SK-N-SH (cell line): Measurements from ENCODE around the gene CFAP92. TPM values are rescaled to one million over a fixed set of nuclear protein-coding genes. Genes with fewer than 3 reads are reported as not detected.

Source experiments
- CTCF ChIA-PET: fragments of 300-600, 350-600 bp; formaldehyde crosslinking; extraction: SDS; loops from one replicate; lab custom pipeline; 2021; lab: Yijun Ruan, JAX
- POLR2A ChIA-PET: fragments of 350-600 bp; sonication (Branson Sonifier 250); formaldehyde crosslinking; extraction: SDS; loops from one replicate; lab custom pipeline; 2020; ENCODE audit warnings: antibody characterized with exemption, inconsistent platforms; lab: Yijun Ruan, JAX
- DNase-seq: peaks from one replicate; pipeline ENCODE4 v3.0.0; 2012
- H2AFZ ChIP-seq: fragments of 200-600 bp; sonication (generic); 2 replicates; pipeline ENCODE4 v1.8.1; 2016; ENCODE audit warnings: antibody characterized with exemption, mild to moderate bottlenecking, low read depth
- H3F3A ChIP-seq: fragments of 200-600 bp; sonication (generic); replicated peaks from 2 replicates; pipeline ENCODE3; 2016; ENCODE audit warnings: antibody characterized with exemption, mild to moderate bottlenecking; ENCODE audit not compliant: insufficient read depth
- H3K27ac ChIP-seq, 2 experiments: fragments of 200-500 bp in 1 of 2; fragments of 200-600 bp in 1 of 2; sonication (Bioruptor generic) in 1 of 2; sonication (generic), shearing (Covaris generic) in 1 of 2; 2 replicates each; pipeline versions ENCODE4 v1.5.1 to v1.6.1; 2014 to 2016; ENCODE audit warnings: low read depth in 2 of 2, inconsistent platforms in 1 of 2, low read length in 1 of 2, mild to moderate bottlenecking in 1 of 2, mixed read lengths in 1 of 2
- H3K27me3 ChIP-seq: fragments of 200-600 bp; sonication (generic), shearing (Covaris generic); 2 replicates; pipeline ENCODE4 v1.6.1; 2016; ENCODE audit warnings: mixed run types; ENCODE audit not compliant: insufficient read depth
- H3K36me3 ChIP-seq, 2 experiments: fragments of 200-500 bp in 1 of 2; fragments of 200-600 bp in 1 of 2; sonication (Bioruptor generic) in 1 of 2; sonication (generic) in 1 of 2; replicated peaks in 1 of 2; 2 replicates each; pipeline versions ENCODE3 to v1.5.1; 2014 to 2016; ENCODE audit warnings: low read length in 1 of 2, mild to moderate bottlenecking in 1 of 2; ENCODE audit not compliant: insufficient read depth in 2 of 2, control insufficient read depth in 1 of 2
- H3K4me1 ChIP-seq, 2 experiments: fragments of 200-500 bp in 1 of 2; fragments of 200-600 bp in 1 of 2; sonication (Bioruptor generic) in 1 of 2; sonication (generic), shearing (Covaris generic) in 1 of 2; 2 replicates each; pipeline versions ENCODE4 v1.5.1 to v1.6.1; 2014 to 2016; ENCODE audit warnings: low read depth in 1 of 2, low read length in 1 of 2, mixed run types in 1 of 2; ENCODE audit not compliant: insufficient read depth in 2 of 2, control insufficient read depth in 1 of 2
- H3K4me2 ChIP-seq: fragments of 200-600 bp; sonication (generic), shearing (Covaris generic); 2 replicates; pipeline ENCODE4 v1.6.1; 2017; ENCODE audit warnings: mixed run types
- H3K4me3 ChIP-seq, 2 experiments: fragments of 200-500 bp in 1 of 2; fragments of 200-600 bp in 1 of 2; sonication (Bioruptor generic) in 1 of 2; sonication (generic), shearing (Covaris generic) in 1 of 2; 2 replicates each; pipeline versions ENCODE4 v1.5.1 to v1.8.1; 2014 to 2016; ENCODE audit warnings: low read depth in 2 of 2, inconsistent platforms in 1 of 2, low read length in 1 of 2, mild to moderate bottlenecking in 1 of 2, mixed read lengths in 1 of 2, moderate library complexity in 1 of 2
- H3K79me2 ChIP-seq: fragments of 200-600 bp; sonication (generic); 2 replicates; pipeline ENCODE4 v1.8.1; 2017; ENCODE audit warnings: mild to moderate bottlenecking; ENCODE audit not compliant: insufficient read depth
- H3K9ac ChIP-seq: fragments of 200-600 bp; sonication (generic); 2 replicates; pipeline ENCODE4 v1.6.1; 2017; ENCODE audit warnings: mixed run types
- H3K9me2 ChIP-seq: fragments of 200-600 bp; sonication (generic); 2 replicates; pipeline ENCODE4 v1.6.1; 2017; ENCODE audit warnings: mixed run types
- H3K9me3 ChIP-seq: fragments of 200-600 bp; sonication (generic); 2 replicates; pipeline ENCODE4 v1.6.1; 2017; ENCODE audit warnings: mixed run types, mild to moderate bottlenecking, moderate library complexity
- H4K20me1 ChIP-seq: fragments of 200-600 bp; sonication (generic); 2 replicates; pipeline ENCODE4 v1.6.1; 2017; ENCODE audit warnings: mild to moderate bottlenecking, mixed run types; ENCODE audit not compliant: insufficient read depth
- FOXJ3 ChIP-seq: sonication (generic); formaldehyde crosslinking; IDR thresholded peaks from 2 replicates; pipeline ENCODE4 v1.5.1; 2020; ENCODE audit warnings: mild to moderate bottlenecking, missing genetic modification reagents
- FOXM1 ChIP-seq: IDR thresholded peaks from 2 replicates; pipeline ENCODE4 v1.4.0; 2012; ENCODE audit warnings: low read depth, mild to moderate bottlenecking
- GABPA ChIP-seq: IDR thresholded peaks from 2 replicates; pipeline ENCODE4 v1.4.0; 2012; ENCODE audit warnings: low read depth, mild to moderate bottlenecking
- MEF2A ChIP-seq: IDR thresholded peaks from 2 replicates; pipeline ENCODE4 v1.4.0; 2012; ENCODE audit warnings: low read depth, borderline replicate concordance
- POLR2AphosphoS5 ChIP-seq: IDR thresholded peaks from 2 replicates; pipeline ENCODE4 v1.6.1; 2012; ENCODE audit warnings: low read depth, low read length
- RFX5 ChIP-seq: IDR thresholded peaks from 2 replicates; pipeline ENCODE4 v1.6.1; 2012; ENCODE audit warnings: mild to moderate bottlenecking, improper control_type of control experiment, low read length
- SIN3A ChIP-seq: IDR thresholded peaks from 2 replicates; pipeline ENCODE4 v1.6.1; 2012; ENCODE audit warnings: low read depth, mild to moderate bottlenecking, low read length, moderate library complexity, borderline replicate concordance
- TCF12 ChIP-seq: IDR thresholded peaks from 2 replicates; pipeline ENCODE4 v1.4.0; 2012
- YY1 ChIP-seq: IDR thresholded peaks from 2 replicates; pipeline ENCODE4 v1.4.0; 2012; ENCODE audit warnings: low read depth, mild to moderate bottlenecking
- whole genome bisulfite sequencing: methylation state at CpG from one replicate; pipeline ENCODE4 v1.1.6; 2017; ENCODE audit warnings: low lambda C conversion rate; 5-methylcytosine and 5-hydroxymethylcytosine counted together
- polyA plus RNA-seq, 3 experiments: library from polyadenylated mRNA; depleted of rRNA; stranded (reverse); fragments of >200 nt; gene quantifications; 2 replicates each; pipeline ENCODE4 v1.2.3, GENCODE V29; 2012
- TF ChIP-seq, protein P1 (sequence below): fragments of 150-350 bp; IDR thresholded peaks from 2 replicates; pipeline ENCODE4 v1.6.1; 2016; ENCODE audit warnings: mild to moderate bottlenecking, low read depth, low read length
- TF ChIP-seq, protein P2 (sequence below): IDR thresholded peaks from 2 replicates; pipeline ENCODE4 v1.4.0; 2012; ENCODE audit warnings: low read depth, borderline replicate concordance
- TF ChIP-seq, protein P3 (sequence below): IDR thresholded peaks from 2 replicates; pipeline ENCODE4 v1.4.0; 2012; ENCODE audit warnings: low read depth
- TF ChIP-seq, protein P4 (sequence below): IDR thresholded peaks from 2 replicates; pipeline ENCODE4 v1.6.1; 2012; ENCODE audit warnings: mild to moderate bottlenecking, low read depth, low read length, moderate library complexity
- TF ChIP-seq, protein P5 (sequence below): fragments of 200-600 bp; sonication (generic); IDR thresholded peaks from 2 replicates; pipeline ENCODE4 v1.6.1; 2017; ENCODE audit warnings: antibody characterized with exemption, mild to moderate bottlenecking, moderate library complexity
- TF ChIP-seq, protein P6 (sequence below): IDR thresholded peaks from 2 replicates; pipeline ENCODE4 v1.4.0; 2012; ENCODE audit warnings: low read depth, borderline replicate concordance
- TF ChIP-seq, protein P7 (sequence below): fragments of 150-350 bp; IDR thresholded peaks from 2 replicates; pipeline ENCODE4 v1.6.1; 2017; ENCODE audit warnings: antibody characterized with exemption, low read length, low read depth, borderline replicate concordance

The CFAP92 gene
- polyA plus RNA-seq, 1 of the 3 experiments (the other 2 are of a cell fraction), result not detected

DNA sequence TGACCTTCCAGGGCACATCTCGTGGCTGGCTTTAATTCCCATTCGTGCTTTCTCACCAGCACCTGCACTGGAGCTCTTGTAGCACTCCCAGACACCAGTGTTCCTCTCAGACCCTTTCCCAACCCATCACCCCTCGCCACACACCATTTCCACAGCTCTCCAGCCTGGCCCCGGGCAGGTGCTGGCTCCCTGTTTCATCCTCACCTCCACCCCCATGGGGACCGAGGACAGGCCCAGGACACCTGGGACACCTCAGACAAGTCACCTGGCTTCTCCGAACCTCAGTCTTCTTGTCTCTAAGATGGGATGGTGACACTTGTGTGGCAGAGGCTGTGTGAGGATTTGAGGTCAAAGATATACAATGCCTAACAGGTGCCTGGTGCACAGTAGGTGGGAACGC is 39.3 kb upstream of the CFAP92 start:
- H3K4me1 ChIP-seq, result no peaks in the 10 kb centered on the region; a peak in 1 of 4 replicates
- no peak overlapping the region for H3K9ac ChIP-seq
- ChIA-PET CTCF (interaction anchor here (1.1 to 3.7 kb wide), 4 partner anchors 10 to 20 kb away, joined by 3 to 18 read pairs (median 4); no protein-coding TSS in a partner anchor), POLR2A (no interaction called here)
- WGBS, result 51% methylated on average over 7 of the region's 7 CpGs
- H3K36me3 ChIP-seq, result no peaks in the 10 kb centered on the region
- H2AFZ ChIP-seq, result no peak overlapping the region
- no peaks in the 10 kb centered on the region for H3K9me3 ChIP-seq
- peaks cover 4% of the 10 kb centered on the region for H3F3A ChIP-seq
- no peaks in the 10 kb centered on the region for H3K9me2 ChIP-seq
- H3K4me2 ChIP-seq, result no peak overlapping the region
- no peaks in the 10 kb centered on the region for H4K20me1 ChIP-seq
- DNase-seq, result no peak
- TF ChIP-seq, protein P1, sequence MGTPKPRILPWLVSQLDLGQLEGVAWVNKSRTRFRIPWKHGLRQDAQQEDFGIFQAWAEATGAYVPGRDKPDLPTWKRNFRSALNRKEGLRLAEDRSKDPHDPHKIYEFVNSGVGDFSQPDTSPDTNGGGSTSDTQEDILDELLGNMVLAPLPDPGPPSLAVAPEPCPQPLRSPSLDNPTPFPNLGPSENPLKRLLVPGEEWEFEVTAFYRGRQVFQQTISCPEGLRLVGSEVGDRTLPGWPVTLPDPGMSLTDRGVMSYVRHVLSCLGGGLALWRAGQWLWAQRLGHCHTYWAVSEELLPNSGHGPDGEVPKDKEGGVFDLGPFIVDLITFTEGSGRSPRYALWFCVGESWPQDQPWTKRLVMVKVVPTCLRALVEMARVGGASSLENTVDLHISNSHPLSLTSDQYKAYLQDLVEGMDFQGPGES, result no peak
- no peak for TF ChIP-seq SIN3A
- TF ChIP-seq FOXM1, result no peak
- no peak for TF ChIP-seq POLR2AphosphoS5
- TF ChIP-seq MEF2A, result no peak
- TF ChIP-seq TCF12, result no peak
- TF ChIP-seq, protein P2, sequence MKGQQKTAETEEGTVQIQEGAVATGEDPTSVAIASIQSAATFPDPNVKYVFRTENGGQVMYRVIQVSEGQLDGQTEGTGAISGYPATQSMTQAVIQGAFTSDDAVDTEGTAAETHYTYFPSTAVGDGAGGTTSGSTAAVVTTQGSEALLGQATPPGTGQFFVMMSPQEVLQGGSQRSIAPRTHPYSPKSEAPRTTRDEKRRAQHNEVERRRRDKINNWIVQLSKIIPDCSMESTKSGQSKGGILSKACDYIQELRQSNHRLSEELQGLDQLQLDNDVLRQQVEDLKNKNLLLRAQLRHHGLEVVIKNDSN, result no peak
- TF ChIP-seq, protein P3, sequence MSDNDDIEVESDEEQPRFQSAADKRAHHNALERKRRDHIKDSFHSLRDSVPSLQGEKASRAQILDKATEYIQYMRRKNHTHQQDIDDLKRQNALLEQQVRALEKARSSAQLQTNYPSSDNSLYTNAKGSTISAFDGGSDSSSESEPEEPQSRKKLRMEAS, result no peak
- TF ChIP-seq, protein P4, sequence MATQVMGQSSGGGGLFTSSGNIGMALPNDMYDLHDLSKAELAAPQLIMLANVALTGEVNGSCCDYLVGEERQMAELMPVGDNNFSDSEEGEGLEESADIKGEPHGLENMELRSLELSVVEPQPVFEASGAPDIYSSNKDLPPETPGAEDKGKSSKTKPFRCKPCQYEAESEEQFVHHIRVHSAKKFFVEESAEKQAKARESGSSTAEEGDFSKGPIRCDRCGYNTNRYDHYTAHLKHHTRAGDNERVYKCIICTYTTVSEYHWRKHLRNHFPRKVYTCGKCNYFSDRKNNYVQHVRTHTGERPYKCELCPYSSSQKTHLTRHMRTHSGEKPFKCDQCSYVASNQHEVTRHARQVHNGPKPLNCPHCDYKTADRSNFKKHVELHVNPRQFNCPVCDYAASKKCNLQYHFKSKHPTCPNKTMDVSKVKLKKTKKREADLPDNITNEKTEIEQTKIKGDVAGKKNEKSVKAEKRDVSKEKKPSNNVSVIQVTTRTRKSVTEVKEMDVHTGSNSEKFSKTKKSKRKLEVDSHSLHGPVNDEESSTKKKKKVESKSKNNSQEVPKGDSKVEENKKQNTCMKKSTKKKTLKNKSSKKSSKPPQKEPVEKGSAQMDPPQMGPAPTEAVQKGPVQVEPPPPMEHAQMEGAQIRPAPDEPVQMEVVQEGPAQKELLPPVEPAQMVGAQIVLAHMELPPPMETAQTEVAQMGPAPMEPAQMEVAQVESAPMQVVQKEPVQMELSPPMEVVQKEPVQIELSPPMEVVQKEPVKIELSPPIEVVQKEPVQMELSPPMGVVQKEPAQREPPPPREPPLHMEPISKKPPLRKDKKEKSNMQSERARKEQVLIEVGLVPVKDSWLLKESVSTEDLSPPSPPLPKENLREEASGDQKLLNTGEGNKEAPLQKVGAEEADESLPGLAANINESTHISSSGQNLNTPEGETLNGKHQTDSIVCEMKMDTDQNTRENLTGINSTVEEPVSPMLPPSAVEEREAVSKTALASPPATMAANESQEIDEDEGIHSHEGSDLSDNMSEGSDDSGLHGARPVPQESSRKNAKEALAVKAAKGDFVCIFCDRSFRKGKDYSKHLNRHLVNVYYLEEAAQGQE, result no peak
- no peak for TF ChIP-seq GABPA
- TF ChIP-seq, protein P5, sequence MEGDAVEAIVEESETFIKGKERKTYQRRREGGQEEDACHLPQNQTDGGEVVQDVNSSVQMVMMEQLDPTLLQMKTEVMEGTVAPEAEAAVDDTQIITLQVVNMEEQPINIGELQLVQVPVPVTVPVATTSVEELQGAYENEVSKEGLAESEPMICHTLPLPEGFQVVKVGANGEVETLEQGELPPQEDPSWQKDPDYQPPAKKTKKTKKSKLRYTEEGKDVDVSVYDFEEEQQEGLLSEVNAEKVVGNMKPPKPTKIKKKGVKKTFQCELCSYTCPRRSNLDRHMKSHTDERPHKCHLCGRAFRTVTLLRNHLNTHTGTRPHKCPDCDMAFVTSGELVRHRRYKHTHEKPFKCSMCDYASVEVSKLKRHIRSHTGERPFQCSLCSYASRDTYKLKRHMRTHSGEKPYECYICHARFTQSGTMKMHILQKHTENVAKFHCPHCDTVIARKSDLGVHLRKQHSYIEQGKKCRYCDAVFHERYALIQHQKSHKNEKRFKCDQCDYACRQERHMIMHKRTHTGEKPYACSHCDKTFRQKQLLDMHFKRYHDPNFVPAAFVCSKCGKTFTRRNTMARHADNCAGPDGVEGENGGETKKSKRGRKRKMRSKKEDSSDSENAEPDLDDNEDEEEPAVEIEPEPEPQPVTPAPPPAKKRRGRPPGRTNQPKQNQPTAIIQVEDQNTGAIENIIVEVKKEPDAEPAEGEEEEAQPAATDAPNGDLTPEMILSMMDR, result no peak
- no peak for TF ChIP-seq RFX5
- no peak for TF ChIP-seq FOXJ3
- TF ChIP-seq, protein P6, sequence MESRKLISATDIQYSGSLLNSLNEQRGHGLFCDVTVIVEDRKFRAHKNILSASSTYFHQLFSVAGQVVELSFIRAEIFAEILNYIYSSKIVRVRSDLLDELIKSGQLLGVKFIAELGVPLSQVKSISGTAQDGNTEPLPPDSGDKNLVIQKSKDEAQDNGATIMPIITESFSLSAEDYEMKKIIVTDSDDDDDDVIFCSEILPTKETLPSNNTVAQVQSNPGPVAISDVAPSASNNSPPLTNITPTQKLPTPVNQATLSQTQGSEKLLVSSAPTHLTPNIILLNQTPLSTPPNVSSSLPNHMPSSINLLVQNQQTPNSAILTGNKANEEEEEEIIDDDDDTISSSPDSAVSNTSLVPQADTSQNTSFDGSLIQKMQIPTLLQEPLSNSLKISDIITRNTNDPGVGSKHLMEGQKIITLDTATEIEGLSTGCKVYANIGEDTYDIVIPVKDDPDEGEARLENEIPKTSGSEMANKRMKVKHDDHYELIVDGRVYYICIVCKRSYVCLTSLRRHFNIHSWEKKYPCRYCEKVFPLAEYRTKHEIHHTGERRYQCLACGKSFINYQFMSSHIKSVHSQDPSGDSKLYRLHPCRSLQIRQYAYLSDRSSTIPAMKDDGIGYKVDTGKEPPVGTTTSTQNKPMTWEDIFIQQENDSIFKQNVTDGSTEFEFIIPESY, result no peak
- no peak for TF ChIP-seq YY1
- TF ChIP-seq, protein P7, sequence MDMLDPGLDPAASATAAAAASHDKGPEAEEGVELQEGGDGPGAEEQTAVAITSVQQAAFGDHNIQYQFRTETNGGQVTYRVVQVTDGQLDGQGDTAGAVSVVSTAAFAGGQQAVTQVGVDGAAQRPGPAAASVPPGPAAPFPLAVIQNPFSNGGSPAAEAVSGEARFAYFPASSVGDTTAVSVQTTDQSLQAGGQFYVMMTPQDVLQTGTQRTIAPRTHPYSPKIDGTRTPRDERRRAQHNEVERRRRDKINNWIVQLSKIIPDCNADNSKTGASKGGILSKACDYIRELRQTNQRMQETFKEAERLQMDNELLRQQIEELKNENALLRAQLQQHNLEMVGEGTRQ, result no peak
- no peaks in the 10 kb centered on the region for H3K79me2 ChIP-seq
- no peak overlapping the region for H3K4me3 ChIP-seq
- H3K27me3 ChIP-seq, result no peaks in the 10 kb centered on the region
- H3K27ac ChIP-seq, result no peak overlapping the region
